GM12878 (cell line): Measurements from ENCODE around the gene IL4I1. TPM values are rescaled to one million over a fixed set of nuclear protein-coding genes. Genes with fewer than 3 reads are reported as not detected.

Experiments
- ATAC-seq: fragments of 200-7000 bp; cut with Tn5 transposase; 3 replicates; pipeline ENCODE4 v1.9.1; 2020; ENCODE audit warnings: mild to moderate bottlenecking, moderate library complexity
- BruUV-seq: library from RNA; stranded (reverse); fragments of 400-500 nt; replicated peaks from 2 replicates; lab custom pipeline; 2021; lab: Mats Ljungman, UMichigan
- CTCF ChIA-PET: fragments of 300-600 bp; sonication (Branson Sonifier 250); formaldehyde crosslinking; extraction: SDS; loops from one replicate; lab custom pipeline; 2021; ENCODE audit warnings: inconsistent platforms; lab: Yijun Ruan, JAX
- POLR2A ChIA-PET: fragments of 350-600 bp; formaldehyde crosslinking; extraction: SDS; loops from one replicate; lab custom pipeline; 2021; ENCODE audit warnings: inconsistent platforms; lab: Charles Lee
- RAD21 ChIA-PET: fragments of 300-600 bp; sonication (Branson Sonifier 250); formaldehyde crosslinking; loops from one replicate; lab custom pipeline; 2023; ENCODE audit warnings: antibody characterized with exemption; ENCODE audit not compliant: unreplicated experiment; lab: Charles Lee
- SMC1A ChIA-PET: fragments of 300-600 bp; sonication (Branson Sonifier 250); formaldehyde crosslinking; loops from one replicate; lab custom pipeline; 2023; ENCODE audit not compliant: unreplicated experiment, uncharacterized antibody; lab: Charles Lee
- DNase-seq: peaks from one replicate; pipeline ENCODE4 v3.0.0-alpha.2; 2011; ENCODE audit warnings: low read depth, low spot score
- FAIRE-seq: peaks from 3 replicates; lab custom pipeline; 2011; peaks lifted over from hg19 to GRCh38; lab: Jason Lieb, UNC
- H2AFZ ChIP-seq: 2 replicates; pipeline ENCODE4 v1.6.0; 2011; ENCODE audit warnings: low read depth, low read length, control low read depth; ENCODE audit not compliant: control insufficient read depth
- H3K27ac ChIP-seq: 2 replicates; pipeline ENCODE4 v1.5.1; 2011; ENCODE audit warnings: control low read depth; ENCODE audit not compliant: control insufficient read depth, insufficient read depth
- H3K27me3 ChIP-seq, 2 experiments: replicated peaks in 1 of 2; 2 replicates each; pipeline versions ENCODE4 v1.6.0 to v1.6.1; 2011; ENCODE audit warnings: low read length in 1 of 2; ENCODE audit not compliant: control insufficient read depth in 2 of 2, insufficient read depth in 2 of 2
- H3K36me3 ChIP-seq, 2 experiments: 2 replicates each; pipeline ENCODE4 v1.5.1; 2011; ENCODE audit warnings: low read length in 1 of 2; ENCODE audit not compliant: control insufficient read depth in 2 of 2, insufficient read depth in 2 of 2
- H3K4me1 ChIP-seq: 2 replicates; pipeline ENCODE4 v1.6.1; 2011; ENCODE audit warnings: mild to moderate bottlenecking, low read length, moderate library complexity, mixed read lengths; ENCODE audit not compliant: control insufficient read depth, insufficient read depth
- H3K4me2 ChIP-seq: 2 replicates; pipeline ENCODE4 v1.6.0; 2011; ENCODE audit warnings: control low read depth; ENCODE audit not compliant: control insufficient read depth, insufficient read depth
- H3K4me3 ChIP-seq: fragments of 200-600 bp; sonication (generic); 2 replicates; pipeline ENCODE4 v1.5.1; 2016
- H3K79me2 ChIP-seq: 2 replicates; pipeline ENCODE4 v1.6.0; 2011; ENCODE audit warnings: low read length; ENCODE audit not compliant: control insufficient read depth, insufficient read depth
- H3K9ac ChIP-seq: 2 replicates; pipeline ENCODE4 v1.8.0; 2011; ENCODE audit warnings: low read length, control low read depth, mixed read lengths; ENCODE audit not compliant: control insufficient read depth, insufficient read depth
- H3K9me3 ChIP-seq: replicated peaks from 3 replicates; pipeline ENCODE4 v1.5.1; 2011; ENCODE audit warnings: mild to moderate bottlenecking, low read length; ENCODE audit not compliant: control insufficient read depth, insufficient read depth
- H4K20me1 ChIP-seq: 2 replicates; pipeline ENCODE4 v1.6.0; 2011; ENCODE audit not compliant: control insufficient read depth, insufficient read depth
- BMI1 ChIP-seq: fragments of 450-650 bp; IDR thresholded peaks from 2 replicates; pipeline ENCODE4 v1.6.1; 2016; ENCODE audit warnings: mild to moderate bottlenecking, moderate library complexity, borderline replicate concordance
- CEBPB ChIP-seq, 2 experiments: fragments of 150-350 bp in 1 of 2; IDR thresholded peaks; 2 replicates each; pipeline ENCODE4 v1.6.1; 2012 to 2014; ENCODE audit warnings: low read depth in 2 of 2, low read length in 2 of 2, borderline replicate concordance in 1 of 2, inconsistent platforms in 1 of 2
- CHD1 ChIP-seq: IDR thresholded peaks from 2 replicates; pipeline ENCODE4 v1.6.1; 2012; ENCODE audit warnings: low read depth, low read length, improper control_type of control experiment
- FOS ChIP-seq: IDR thresholded peaks from 3 replicates; pipeline ENCODE4 v1.6.1; 2011; ENCODE audit warnings: borderline replicate concordance; ENCODE audit not compliant: insufficient read length; ENCODE audit errors: extremely low read depth
- GABPA ChIP-seq: IDR thresholded peaks from 2 replicates; pipeline ENCODE4 v1.6.1; 2014; ENCODE audit warnings: antibody characterized with exemption, low read depth, mild to moderate bottlenecking, inconsistent platforms
- IKZF1 ChIP-seq: fragments of 450-650 bp; conservative IDR thresholded peaks from 2 replicates; pipeline ENCODE4 v1.6.1; 2017; ENCODE audit warnings: antibody characterized with exemption, mild to moderate bottlenecking
- MYC ChIP-seq: IDR thresholded peaks from 2 replicates; pipeline ENCODE4 v1.6.1; 2011; ENCODE audit warnings: mild to moderate bottlenecking, low read length, moderate library complexity, inconsistent platforms; ENCODE audit not compliant: insufficient read depth, insufficient replicate concordance, insufficient read length, severe bottlenecking
- NR2C2 ChIP-seq: IDR thresholded peaks from 2 replicates; pipeline ENCODE4 v1.6.1; 2011; ENCODE audit warnings: borderline replicate concordance, low read depth; ENCODE audit not compliant: control insufficient read depth, insufficient read length
- POU2F2 ChIP-seq: IDR thresholded peaks from 3 replicates; pipeline ENCODE4 v1.6.1; 2011; ENCODE audit warnings: low read depth, mild to moderate bottlenecking, low read length, borderline replicate concordance
- RAD21 ChIP-seq: IDR thresholded peaks from 2 replicates; pipeline ENCODE4 v1.6.1; 2011; ENCODE audit warnings: mild to moderate bottlenecking, low read depth, low read length, moderate library complexity; ENCODE audit not compliant: insufficient read depth
- RBBP5 ChIP-seq: fragments of 200-600 bp; sonication (generic); conservative IDR thresholded peaks from 2 replicates; pipeline ENCODE4 v1.6.1; 2016
- SMAD1 ChIP-seq: fragments of 450-650 bp; IDR thresholded peaks from 2 replicates; pipeline ENCODE4 v1.6.1; 2018; ENCODE audit warnings: mild to moderate bottlenecking, low read depth; ENCODE audit not compliant: partially characterized antibody
- SREBF2 ChIP-seq: IDR thresholded peaks from 2 replicates; pipeline ENCODE4 v1.6.1; 2012; ENCODE audit warnings: mild to moderate bottlenecking, low read length
- STAT1 ChIP-seq: fragments of 450-650 bp; conservative IDR thresholded peaks from 2 replicates; pipeline ENCODE4 v1.6.1; 2014; ENCODE audit warnings: antibody characterized with exemption, mild to moderate bottlenecking
- ZBTB40 ChIP-seq: fragments of 450-650 bp; IDR thresholded peaks from 2 replicates; pipeline ENCODE4 v1.6.1; 2016; ENCODE audit warnings: mild to moderate bottlenecking, moderate library complexity, borderline replicate concordance
- ZNF207 ChIP-seq: fragments of 450-650 bp; IDR thresholded peaks from 2 replicates; pipeline ENCODE4 v1.6.1; 2014; ENCODE audit warnings: antibody characterized with exemption, mild to moderate bottlenecking, borderline replicate concordance
- ZNF274 ChIP-seq: IDR thresholded peaks from one replicate; pipeline ENCODE4 v1.8.0; 2011; ENCODE audit not compliant: insufficient read length, insufficient read depth
- WGBS: methylation state at CpG from one replicate; pipeline ENCODE4 v1.1.6; 2016; ENCODE audit warnings: low lambda C conversion rate; ENCODE audit not compliant: insufficient replicate concordance, insufficient coverage; ENCODE audit errors: missing lambda C conversion rate; 5-methylcytosine and 5-hydroxymethylcytosine counted together
- in situ Hi-C: fragments of 300-500 bp; cut with MboI; formaldehyde crosslinking; loops from 9 replicates; pipeline ENCODE4 v1.14.3; 2018; ENCODE audit warnings: mixed read lengths
- intact Hi-C: fragments of 100-400 bp; cut with micrococcal nuclease; formaldehyde crosslinking; loops from one replicate; pipeline ENCODE4 v1.14.2; 2022; ENCODE audit not compliant: unreplicated experiment
- polyA plus RNA-seq, 11 experiments: library from polyadenylated mRNA; depleted of rRNA in 4 of 11; unstranded in 6 of 11; stranded (reverse) in 5 of 11; fragments of >200 nt; fragmentation: Nextera tagmentation in 4 of 11; fragmentation: Illumina TruSeq in 1 of 11; extraction: Ambion mirVana in 4 of 11; extraction: Trizol in 1 of 11; gene quantifications; 1 replicate in 1 of 11; 2 replicates in 10 of 11; pipeline versions ENCODE4 v1.2.1 to v1.2.3, GENCODE V29; 2011 to 2016; ENCODE audit warnings: inconsistent platforms in 2 of 11, missing spikeins in 2 of 11, low read depth in 1 of 11
- total RNA-seq, 4 experiments: library from RNA; depleted of rRNA in 3 of 4; stranded (reverse); fragments of >200 nt in 3 of 4; fragmentation: Illumina TruSeq in 1 of 4; extraction: Trizol in 1 of 4; gene quantifications; 2 replicates each; pipeline versions ENCODE4 v1.2.1 to v1.2.3, GENCODE V29; 2013 to 2021

IL4I1 gene
- total and polyA plus RNA-seq, 10 of the 15 experiments (the other 5 are each of a cell fraction or from before 2014, with no cell fraction given): 0.62 to 83.8 (median 42.8) TPM

DNA sequence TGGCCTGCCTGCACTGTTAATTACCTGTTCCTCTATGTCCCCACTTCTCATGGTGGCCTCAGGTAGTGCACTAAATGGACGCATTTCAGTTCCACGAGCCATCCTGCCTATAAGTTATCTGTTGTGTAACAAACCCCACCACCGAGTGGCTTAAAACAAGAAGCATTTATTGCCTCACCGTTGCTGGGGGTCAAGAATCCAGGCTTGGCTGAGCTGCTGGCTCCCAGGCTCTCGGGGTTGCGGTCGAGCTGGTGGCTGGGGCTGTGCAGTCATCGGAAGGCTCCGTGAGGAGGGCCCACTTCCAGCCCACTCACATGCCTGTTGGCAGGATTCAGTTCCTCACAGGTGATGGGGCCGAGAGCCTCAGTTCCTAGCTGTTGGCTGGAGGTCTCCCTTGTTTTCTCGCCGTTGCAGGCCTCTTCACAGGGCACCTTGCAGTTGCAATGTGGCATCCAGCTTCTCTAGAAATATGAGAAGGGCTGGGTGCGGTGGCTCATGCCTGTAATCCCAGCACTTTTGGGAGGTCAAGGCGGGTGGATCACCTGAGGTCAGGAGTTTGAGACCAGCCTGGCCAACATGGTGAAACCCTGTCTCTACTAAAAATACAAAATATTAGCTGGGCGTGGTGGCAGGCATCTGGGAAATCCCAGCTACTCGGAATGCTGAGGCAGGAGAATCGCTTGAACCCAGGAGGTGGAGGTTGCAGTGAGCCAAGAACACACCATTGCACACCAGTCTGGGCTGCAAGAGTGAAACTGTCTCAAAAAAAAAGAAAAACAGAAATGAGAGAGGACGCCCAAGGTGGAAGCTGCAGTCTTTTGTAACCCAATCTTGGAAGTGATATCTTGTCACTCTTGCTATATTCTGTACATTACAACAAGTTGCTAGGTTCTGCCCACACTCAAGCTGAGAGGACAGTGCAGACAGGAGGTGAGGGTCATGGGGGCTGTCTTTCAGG lies 52.3 kb downstream of the IL4I1 start (continued):
- TF ChIP-seq FOS: no peak
- TF ChIP-seq, all 136 proteins: peak for 0

- DNase-seq (peak; percentile 34), ATAC-seq (peak; percentile 95), FAIRE-seq (no peak)
- Histone ChIP-seq H3K36me3 (peaks cover 0 to 2% of the 10 kb centered on the region in 2 experiments; a peak in 2 of 4 replicates), H3K4me1 (peaks cover 16% of the 10 kb centered on the region), H3K79me2 (no peaks in the 10 kb centered on the region), H3K27me3 (no peaks in the 10 kb centered on the region), H3K27ac (no peak overlapping the region), H3K9ac (no peak overlapping the region), H3K4me2 (no peak overlapping the region), H4K20me1 (no peaks in the 10 kb centered on the region), H3K9me3 (no peaks in the 10 kb centered on the region; the same call in 2 of the 3 replicates), H3K4me3 (no peak overlapping the region), H2AFZ (no peak overlapping the region)
- ChIA-PET SMC1A (interaction anchor here (1.3 to 1.4 kb wide), 3 partner anchors 24 to 30 kb away, joined by 3 read pairs; partner anchors contain the start of genes FUZ and MED25), CTCF (no interaction called here), RAD21 (interaction anchor here (0.6 to 0.9 kb wide), 2 partner anchors 54 to 465 kb away, joined by 3 read pairs; partner anchors contain the start of gene IL4I1), POLR2A (interaction anchor here (0.6 to 1.3 kb wide), 7 partner anchors 24 to 483 kb away, joined by 3 to 8 read pairs (median 4); no protein-coding TSS in a partner anchor)
- no TSS peak for BruUV-seq
- intact Hi-C loops: no loop called here
- WGBS: 2% methylated on average over 3 of the region's 3 CpGs
- in situ Hi-C loops: no loop called here
- TF ChIP-seq RAD21 (no peak), NR2C2 (no peak), MYC (no peak), CHD1 (no peak), GABPA (no peak), ZNF207 (no peak), CEBPB (IDR thresholded peaks at IDR 0.05; ENCODE audit: borderline replicate concordance in 1 of 2, low read depth in 2 of 2, low read length in 2 of 2) (no peak), IKZF1 (peak; percentile 55), RBBP5 (no peak), ZBTB40 (no peak), POU2F2 (no peak), SMAD1 (no peak), ZNF274 (no peak), STAT1 (no peak), BMI1 (0 out of 2 replicates have a peak, but pooled peaks have one; percentile 15), SREBF2 (no peak)
These were observed 53.4 kb downstream of the IL4I1 start for GRCh38 chr19:49843265-49843664.
